GM23338 (cell line): Measurements from ENCODE around the gene NDST1. TPM values are rescaled to one million over a fixed set of nuclear protein-coding genes. Genes with fewer than 3 reads are reported as not detected.

Source experiments
- ATAC-seq: fragments of 200-7000 bp; cut with Tn5 transposase; 3 replicates; pipeline ENCODE4 v1.9.1; 2020
- DNase-seq: peaks from one replicate; pipeline ENCODE4 v3.0.0-alpha.2; 2015; ENCODE audit warnings: low spot score
- H2AFZ ChIP-seq: fragments of 200-600 bp; sonication (generic); 2 replicates; pipeline ENCODE4 v1.8.0; 2016; ENCODE audit warnings: antibody characterized with exemption, mild to moderate bottlenecking, moderate library complexity
- H3F3A ChIP-seq: fragments of 200-600 bp; sonication (generic); replicated peaks from 2 replicates; pipeline ENCODE4 v1.8.0; 2017; ENCODE audit warnings: antibody characterized with exemption, mixed run types, low read depth
- H3K27ac ChIP-seq: fragments of 200-600 bp; sonication (generic); 2 replicates; pipeline ENCODE4 v1.6.1; 2016; ENCODE audit warnings: low read depth
- H3K27me3 ChIP-seq: fragments of 200-600 bp; sonication (generic); 2 replicates; pipeline ENCODE4 v1.8.0; 2016; ENCODE audit warnings: mild to moderate bottlenecking, mixed run types, moderate library complexity; ENCODE audit not compliant: insufficient read depth
- H3K36me3 ChIP-seq: fragments of 200-600 bp; sonication (generic); 2 replicates; pipeline ENCODE4 v1.8.0; 2016; ENCODE audit warnings: mild to moderate bottlenecking; ENCODE audit not compliant: insufficient read depth
- H3K4me1 ChIP-seq: fragments of 200-600 bp; sonication (generic); 2 replicates; pipeline ENCODE4 v1.8.0; 2016; ENCODE audit warnings: mild to moderate bottlenecking, moderate library complexity; ENCODE audit not compliant: insufficient read depth
- H3K4me2 ChIP-seq: fragments of 200-600 bp; sonication (generic); 2 replicates; pipeline ENCODE4 v1.7.1; 2017; ENCODE audit warnings: mixed run types
- H3K4me3 ChIP-seq: fragments of 200-600 bp; sonication (generic); 2 replicates; pipeline ENCODE4 v1.6.1; 2016; ENCODE audit warnings: mixed run types
- H3K79me2 ChIP-seq: fragments of 200-600 bp; sonication (generic); replicated peaks from 2 replicates; pipeline ENCODE4 v1.8.0; 2017; ENCODE audit warnings: mild to moderate bottlenecking; ENCODE audit not compliant: insufficient read depth
- H3K9me2 ChIP-seq: fragments of 200-600 bp; sonication (generic); 2 replicates; pipeline ENCODE4 v1.8.0; 2017; ENCODE audit not compliant: insufficient read depth
- H4K20me1 ChIP-seq: fragments of 200-600 bp; sonication (generic); replicated peaks from 2 replicates; pipeline ENCODE4 v1.8.0; 2017; ENCODE audit warnings: mild to moderate bottlenecking; ENCODE audit not compliant: insufficient read depth
- H3K27ac Mint-ChIP-seq: 2 replicates; pipeline ENCODE4 v1.8.0; 2020; ENCODE audit warnings: inconsistent platforms, mild to moderate bottlenecking, moderate library complexity, mixed read lengths
- H3K27me3 Mint-ChIP-seq: 3 replicates; pipeline ENCODE4 v1.8.0; 2022; ENCODE audit warnings: low read depth, mild to moderate bottlenecking, moderate library complexity, mixed read lengths, inconsistent platforms; ENCODE audit not compliant: insufficient read depth, poor library complexity
- H3K36me3 Mint-ChIP-seq: 3 replicates; pipeline ENCODE4 v1.8.0; 2021; ENCODE audit warnings: low read depth, mild to moderate bottlenecking, inconsistent platforms, moderate library complexity, mixed read lengths
- H3K4me1 Mint-ChIP-seq: 3 replicates; pipeline ENCODE4 v1.8.0; 2020; ENCODE audit warnings: mild to moderate bottlenecking, inconsistent platforms, mixed read lengths
- H3K4me3 Mint-ChIP-seq: 3 replicates; pipeline ENCODE4 v1.8.0; 2021; ENCODE audit warnings: moderate library complexity, mild to moderate bottlenecking, inconsistent platforms, mixed read lengths
- H3K9me3 Mint-ChIP-seq: 3 replicates; pipeline ENCODE4 v1.8.0; 2020; ENCODE audit warnings: moderate library complexity, mild to moderate bottlenecking, inconsistent platforms, mixed read lengths
- CREB1 ChIP-seq: fragments of 250-450 bp; sonication (Bioruptor Pico); IDR thresholded peaks from 2 replicates; pipeline ENCODE4 v1.5.0; 2020; ENCODE audit warnings: low read depth, mild to moderate bottlenecking, moderate library complexity
- CTCF ChIP-seq, 2 experiments: fragments of 200-600 bp in 1 of 2; sonication (generic) in 1 of 2; conservative IDR thresholded peaks; 2 replicates each; pipeline versions ENCODE4 v1.5.1 to v1.6.1; 2016 to 2017; ENCODE audit warnings: antibody characterized with exemption in 2 of 2, low read depth in 2 of 2, mild to moderate bottlenecking in 2 of 2, moderate library complexity in 1 of 2
- EZH2 ChIP-seq: fragments of 200-600 bp; sonication (generic); IDR thresholded peaks from one replicate; pipeline ENCODE4 v1.8.0; 2017; ENCODE audit warnings: antibody characterized with exemption, mild to moderate bottlenecking, low read depth; ENCODE audit not compliant: unreplicated experiment
- EZH2phosphoT487 ChIP-seq: fragments of 200-600 bp; sonication (generic); IDR thresholded peaks from one replicate; pipeline ENCODE4 v1.8.1; 2018; ENCODE audit warnings: antibody characterized with exemption; ENCODE audit not compliant: unreplicated experiment
- JUNB ChIP-seq: IDR thresholded peaks from one replicate; pipeline ENCODE4 v1.6.1; 2016; ENCODE audit warnings: antibody characterized with exemption; ENCODE audit not compliant: unreplicated experiment
- NANOG ChIP-seq: IDR thresholded peaks from 2 replicates; pipeline ENCODE4 v1.6.1; 2016; ENCODE audit warnings: antibody characterized with exemption, borderline replicate concordance
- POLR2AphosphoS5 ChIP-seq: IDR thresholded peaks from 2 replicates; pipeline ENCODE4 v1.6.1; 2016; ENCODE audit warnings: antibody characterized with exemption, low read depth
- STAT1 ChIP-seq: IDR thresholded peaks from one replicate; pipeline ENCODE4 v1.6.1; 2016; ENCODE audit warnings: antibody characterized with exemption; ENCODE audit not compliant: unreplicated experiment
- ZNF114 ChIP-seq: fragments of 250-450 bp; sonication (Bioruptor Pico); IDR thresholded peaks from 2 replicates; pipeline ENCODE4 v1.5.0; 2020; ENCODE audit warnings: mild to moderate bottlenecking, moderate library complexity
- ZNF331 ChIP-seq: fragments of 250-450 bp; sonication (Bioruptor Pico); IDR thresholded peaks from 2 replicates; pipeline ENCODE4 v1.5.0; 2020; ENCODE audit warnings: low read depth, mild to moderate bottlenecking, moderate library complexity
- polyA plus RNA-seq: library from polyadenylated mRNA; unstranded; fragments of >200 nt; fragmentation: Nextera tagmentation; extraction: Ambion mirVana; gene quantifications from 2 replicates; pipeline ENCODE4 v1.2.1, GENCODE V29; 2016
- total RNA-seq: library from RNA; depleted of rRNA; stranded (reverse); fragments of >200 nt; shearing (Covaris generic); gene quantifications from 2 replicates; pipeline ENCODE4 v1.2.3, GENCODE V29; 2014
- TF ChIP-seq, protein P1 (sequence below): fragments of 250-450 bp; sonication (Bioruptor Pico); IDR thresholded peaks from 2 replicates; pipeline ENCODE4 v1.5.0; 2020; ENCODE audit warnings: mild to moderate bottlenecking, moderate library complexity
- TF ChIP-seq, protein P2 (sequence below): IDR thresholded peaks from 2 replicates; pipeline ENCODE4 v1.6.1; 2016; ENCODE audit warnings: antibody characterized with exemption
- TF ChIP-seq, protein P3 (sequence below): IDR thresholded peaks from one replicate; pipeline ENCODE4 v1.6.1; 2018; ENCODE audit warnings: antibody characterized with exemption; ENCODE audit not compliant: unreplicated experiment

NDST1 gene
- total and polyA plus RNA-seq, 2 experiments from 2014 or later = 7.3 to 85.0 TPM

- H3K36me3 Mint-ChIP-seq = no peaks in the 10 kb centered on the region
- no peak overlapping the region for H2AFZ ChIP-seq
- TF ChIP-seq, protein P1, sequence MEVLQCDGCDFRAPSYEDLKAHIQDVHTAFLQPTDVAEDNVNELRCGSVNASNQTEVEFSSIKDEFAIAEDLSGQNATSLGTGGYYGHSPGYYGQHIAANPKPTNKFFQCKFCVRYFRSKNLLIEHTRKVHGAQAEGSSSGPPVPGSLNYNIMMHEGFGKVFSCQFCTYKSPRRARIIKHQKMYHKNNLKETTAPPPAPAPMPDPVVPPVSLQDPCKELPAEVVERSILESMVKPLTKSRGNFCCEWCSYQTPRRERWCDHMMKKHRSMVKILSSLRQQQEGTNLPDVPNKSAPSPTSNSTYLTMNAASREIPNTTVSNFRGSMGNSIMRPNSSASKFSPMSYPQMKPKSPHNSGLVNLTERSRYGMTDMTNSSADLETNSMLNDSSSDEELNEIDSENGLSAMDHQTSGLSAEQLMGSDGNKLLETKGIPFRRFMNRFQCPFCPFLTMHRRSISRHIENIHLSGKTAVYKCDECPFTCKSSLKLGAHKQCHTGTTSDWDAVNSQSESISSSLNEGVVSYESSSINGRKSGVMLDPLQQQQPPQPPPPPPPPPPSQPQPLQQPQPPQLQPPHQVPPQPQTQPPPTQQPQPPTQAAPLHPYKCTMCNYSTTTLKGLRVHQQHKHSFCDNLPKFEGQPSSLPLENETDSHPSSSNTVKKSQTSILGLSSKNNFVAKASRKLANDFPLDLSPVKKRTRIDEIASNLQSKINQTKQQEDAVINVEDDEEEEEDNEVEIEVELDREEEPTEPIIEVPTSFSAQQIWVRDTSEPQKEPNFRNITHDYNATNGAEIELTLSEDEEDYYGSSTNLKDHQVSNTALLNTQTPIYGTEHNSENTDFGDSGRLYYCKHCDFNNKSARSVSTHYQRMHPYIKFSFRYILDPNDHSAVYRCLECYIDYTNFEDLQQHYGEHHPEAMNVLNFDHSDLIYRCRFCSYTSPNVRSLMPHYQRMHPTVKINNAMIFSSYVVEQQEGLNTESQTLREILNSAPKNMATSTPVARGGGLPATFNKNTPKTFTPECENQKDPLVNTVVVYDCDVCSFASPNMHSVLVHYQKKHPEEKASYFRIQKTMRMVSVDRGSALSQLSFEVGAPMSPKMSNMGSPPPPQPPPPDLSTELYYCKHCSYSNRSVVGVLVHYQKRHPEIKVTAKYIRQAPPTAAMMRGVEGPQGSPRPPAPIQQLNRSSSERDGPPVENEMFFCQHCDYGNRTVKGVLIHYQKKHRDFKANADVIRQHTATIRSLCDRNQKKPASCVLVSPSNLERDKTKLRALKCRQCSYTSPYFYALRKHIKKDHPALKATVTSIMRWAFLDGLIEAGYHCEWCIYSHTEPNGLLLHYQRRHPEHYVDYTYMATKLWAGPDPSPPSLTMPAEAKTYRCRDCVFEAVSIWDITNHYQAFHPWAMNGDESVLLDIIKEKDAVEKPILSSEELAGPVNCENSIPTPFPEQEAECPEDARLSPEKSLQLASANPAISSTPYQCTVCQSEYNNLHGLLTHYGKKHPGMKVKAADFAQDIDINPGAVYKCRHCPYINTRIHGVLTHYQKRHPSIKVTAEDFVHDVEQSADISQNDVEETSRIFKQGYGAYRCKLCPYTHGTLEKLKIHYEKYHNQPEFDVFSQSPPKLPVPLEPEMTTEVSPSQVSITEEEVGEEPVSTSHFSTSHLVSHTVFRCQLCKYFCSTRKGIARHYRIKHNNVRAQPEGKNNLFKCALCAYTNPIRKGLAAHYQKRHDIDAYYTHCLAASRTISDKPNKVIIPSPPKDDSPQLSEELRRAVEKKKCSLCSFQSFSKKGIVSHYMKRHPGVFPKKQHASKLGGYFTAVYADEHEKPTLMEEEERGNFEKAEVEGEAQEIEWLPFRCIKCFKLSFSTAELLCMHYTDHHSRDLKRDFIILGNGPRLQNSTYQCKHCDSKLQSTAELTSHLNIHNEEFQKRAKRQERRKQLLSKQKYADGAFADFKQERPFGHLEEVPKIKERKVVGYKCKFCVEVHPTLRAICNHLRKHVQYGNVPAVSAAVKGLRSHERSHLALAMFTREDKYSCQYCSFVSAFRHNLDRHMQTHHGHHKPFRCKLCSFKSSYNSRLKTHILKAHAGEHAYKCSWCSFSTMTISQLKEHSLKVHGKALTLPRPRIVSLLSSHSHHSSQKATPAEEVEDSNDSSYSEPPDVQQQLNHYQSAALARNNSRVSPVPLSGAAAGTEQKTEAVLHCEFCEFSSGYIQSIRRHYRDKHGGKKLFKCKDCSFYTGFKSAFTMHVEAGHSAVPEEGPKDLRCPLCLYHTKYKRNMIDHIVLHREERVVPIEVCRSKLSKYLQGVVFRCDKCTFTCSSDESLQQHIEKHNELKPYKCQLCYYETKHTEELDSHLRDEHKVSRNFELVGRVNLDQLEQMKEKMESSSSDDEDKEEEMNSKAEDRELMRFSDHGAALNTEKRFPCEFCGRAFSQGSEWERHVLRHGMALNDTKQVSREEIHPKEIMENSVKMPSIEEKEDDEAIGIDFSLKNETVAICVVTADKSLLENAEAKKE (CRISPR knock-in tag) = no peak
- TF ChIP-seq ZNF114 (CRISPR knock-in tag) = no peak
- no peak for TF ChIP-seq JUNB
- TF ChIP-seq EZH2phosphoT487 = no peak
- TF ChIP-seq NANOG = no peak
- no peak for TF ChIP-seq STAT1
- no peak for TF ChIP-seq EZH2
- no peak for TF ChIP-seq ZNF331 (CRISPR knock-in tag)
- no peak for TF ChIP-seq CTCF (conservative IDR thresholded peaks at IDR 0.05; ENCODE audit: low read depth in 2 of 2)
- TF ChIP-seq, protein P2, sequence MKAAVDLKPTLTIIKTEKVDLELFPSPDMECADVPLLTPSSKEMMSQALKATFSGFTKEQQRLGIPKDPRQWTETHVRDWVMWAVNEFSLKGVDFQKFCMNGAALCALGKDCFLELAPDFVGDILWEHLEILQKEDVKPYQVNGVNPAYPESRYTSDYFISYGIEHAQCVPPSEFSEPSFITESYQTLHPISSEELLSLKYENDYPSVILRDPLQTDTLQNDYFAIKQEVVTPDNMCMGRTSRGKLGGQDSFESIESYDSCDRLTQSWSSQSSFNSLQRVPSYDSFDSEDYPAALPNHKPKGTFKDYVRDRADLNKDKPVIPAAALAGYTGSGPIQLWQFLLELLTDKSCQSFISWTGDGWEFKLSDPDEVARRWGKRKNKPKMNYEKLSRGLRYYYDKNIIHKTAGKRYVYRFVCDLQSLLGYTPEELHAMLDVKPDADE = no peak
- TF ChIP-seq, protein P3, sequence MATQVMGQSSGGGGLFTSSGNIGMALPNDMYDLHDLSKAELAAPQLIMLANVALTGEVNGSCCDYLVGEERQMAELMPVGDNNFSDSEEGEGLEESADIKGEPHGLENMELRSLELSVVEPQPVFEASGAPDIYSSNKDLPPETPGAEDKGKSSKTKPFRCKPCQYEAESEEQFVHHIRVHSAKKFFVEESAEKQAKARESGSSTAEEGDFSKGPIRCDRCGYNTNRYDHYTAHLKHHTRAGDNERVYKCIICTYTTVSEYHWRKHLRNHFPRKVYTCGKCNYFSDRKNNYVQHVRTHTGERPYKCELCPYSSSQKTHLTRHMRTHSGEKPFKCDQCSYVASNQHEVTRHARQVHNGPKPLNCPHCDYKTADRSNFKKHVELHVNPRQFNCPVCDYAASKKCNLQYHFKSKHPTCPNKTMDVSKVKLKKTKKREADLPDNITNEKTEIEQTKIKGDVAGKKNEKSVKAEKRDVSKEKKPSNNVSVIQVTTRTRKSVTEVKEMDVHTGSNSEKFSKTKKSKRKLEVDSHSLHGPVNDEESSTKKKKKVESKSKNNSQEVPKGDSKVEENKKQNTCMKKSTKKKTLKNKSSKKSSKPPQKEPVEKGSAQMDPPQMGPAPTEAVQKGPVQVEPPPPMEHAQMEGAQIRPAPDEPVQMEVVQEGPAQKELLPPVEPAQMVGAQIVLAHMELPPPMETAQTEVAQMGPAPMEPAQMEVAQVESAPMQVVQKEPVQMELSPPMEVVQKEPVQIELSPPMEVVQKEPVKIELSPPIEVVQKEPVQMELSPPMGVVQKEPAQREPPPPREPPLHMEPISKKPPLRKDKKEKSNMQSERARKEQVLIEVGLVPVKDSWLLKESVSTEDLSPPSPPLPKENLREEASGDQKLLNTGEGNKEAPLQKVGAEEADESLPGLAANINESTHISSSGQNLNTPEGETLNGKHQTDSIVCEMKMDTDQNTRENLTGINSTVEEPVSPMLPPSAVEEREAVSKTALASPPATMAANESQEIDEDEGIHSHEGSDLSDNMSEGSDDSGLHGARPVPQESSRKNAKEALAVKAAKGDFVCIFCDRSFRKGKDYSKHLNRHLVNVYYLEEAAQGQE = no peak
- no peak for TF ChIP-seq POLR2AphosphoS5
- TF ChIP-seq CREB1 (CRISPR knock-in tag) = no peak
- no peak overlapping the region for H3K27ac Mint-ChIP-seq
- no peaks in the 10 kb centered on the region for H3K9me3 Mint-ChIP-seq
- H3K4me1 Mint-ChIP-seq = peaks cover 4% of the 10 kb centered on the region; the same call in 1 of the 3 replicates
- no peak overlapping the region for H3K27ac ChIP-seq
- H3K27me3 Mint-ChIP-seq = peaks cover 7% of the 10 kb centered on the region
- H3K36me3 ChIP-seq = no peaks in the 10 kb centered on the region
- H3K9me2 ChIP-seq = no peaks in the 10 kb centered on the region
- H3K4me2 ChIP-seq = no peak overlapping the region
- no peak for ATAC-seq
- no peaks in the 10 kb centered on the region for H3K79me2 ChIP-seq
- H3K4me3 Mint-ChIP-seq = no peak overlapping the region
- H4K20me1 ChIP-seq = no peaks in the 10 kb centered on the region
- H3F3A ChIP-seq = no peaks in the 10 kb centered on the region
- H3K4me1 ChIP-seq = no peaks in the 10 kb centered on the region
- H3K27me3 ChIP-seq = no peaks in the 10 kb centered on the region
- DNase-seq = no peak
- H3K4me3 ChIP-seq = no peak overlapping the region
These were observed 68.6 kb downstream of the NDST1 start for GRCh38 chr5:150576449-150576949.
